ENCODE results near the gene MCAT. TPM values are rescaled to one million over a fixed set of nuclear protein-coding genes. Genes with fewer than 3 reads are reported as not detected.

Gene MCAT
- total RNA-seq, 1 donor from 2014 or later, result 11.8 TPM

DNA sequence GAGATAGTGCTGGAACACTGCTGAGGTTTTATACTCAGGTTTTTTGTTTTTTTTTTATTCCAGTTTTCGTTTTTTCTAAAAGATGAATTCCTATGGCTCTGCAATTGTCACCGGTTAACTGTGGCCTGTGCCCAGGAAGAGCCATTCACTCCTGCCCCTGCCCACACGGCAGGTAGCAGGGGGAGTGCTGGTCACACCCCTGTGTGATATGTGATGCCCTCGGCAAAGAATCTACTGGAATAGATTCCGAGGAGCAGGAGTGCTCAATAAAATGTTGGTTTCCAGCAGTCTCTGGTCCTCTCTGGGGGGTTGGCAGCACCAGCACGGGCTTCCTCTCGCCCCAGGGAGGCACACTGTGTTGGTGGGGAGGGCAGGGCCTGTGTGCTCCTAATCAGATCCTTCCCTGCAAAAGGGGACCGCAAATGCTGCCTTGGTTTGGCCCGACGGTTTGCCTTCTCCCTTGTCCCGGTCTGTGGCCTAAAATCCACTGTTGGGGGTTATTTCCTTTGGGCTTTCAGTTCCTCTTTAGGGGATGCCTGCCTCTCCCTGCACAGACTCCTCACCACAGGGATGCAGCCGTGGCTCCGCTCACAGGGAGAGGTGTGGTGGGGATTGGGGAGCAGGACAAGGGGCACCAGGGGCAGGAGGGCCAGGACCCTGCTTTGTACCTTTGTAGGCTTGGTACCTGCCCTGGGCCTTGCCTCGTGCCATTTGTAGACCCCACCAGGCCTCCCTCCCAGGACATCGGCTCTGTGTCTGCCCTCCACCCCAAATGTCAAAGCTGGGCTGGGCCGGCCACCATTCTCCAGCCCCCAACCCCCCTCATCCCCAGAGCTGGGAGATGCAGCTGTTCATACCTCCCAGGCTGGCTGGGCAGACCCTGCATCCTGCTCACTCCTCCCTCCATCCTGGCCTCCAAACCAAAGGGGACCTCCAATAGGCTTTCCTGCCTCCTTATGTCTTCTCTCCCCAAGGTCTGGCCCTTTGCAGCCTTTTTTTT lies 13.5 kb downstream of the MCAT start:
- Histone ChIP-seq H3K27me3 (ENCODE audit: control insufficient read depth, insufficient read depth, low read length) (no peaks in the 10 kb centered on the region), H3K36me3 (ENCODE audit: control insufficient read depth, insufficient read depth, low read length) (peaks cover 12% of the 10 kb centered on the region), H3K4me3 (ENCODE audit: low read depth, low read length) (no peak overlapping the region)
- DNase-seq (ENCODE audit: low read depth), result no peak
- no peak for FAIRE-seq
- TF ChIP-seq, protein P1, sequence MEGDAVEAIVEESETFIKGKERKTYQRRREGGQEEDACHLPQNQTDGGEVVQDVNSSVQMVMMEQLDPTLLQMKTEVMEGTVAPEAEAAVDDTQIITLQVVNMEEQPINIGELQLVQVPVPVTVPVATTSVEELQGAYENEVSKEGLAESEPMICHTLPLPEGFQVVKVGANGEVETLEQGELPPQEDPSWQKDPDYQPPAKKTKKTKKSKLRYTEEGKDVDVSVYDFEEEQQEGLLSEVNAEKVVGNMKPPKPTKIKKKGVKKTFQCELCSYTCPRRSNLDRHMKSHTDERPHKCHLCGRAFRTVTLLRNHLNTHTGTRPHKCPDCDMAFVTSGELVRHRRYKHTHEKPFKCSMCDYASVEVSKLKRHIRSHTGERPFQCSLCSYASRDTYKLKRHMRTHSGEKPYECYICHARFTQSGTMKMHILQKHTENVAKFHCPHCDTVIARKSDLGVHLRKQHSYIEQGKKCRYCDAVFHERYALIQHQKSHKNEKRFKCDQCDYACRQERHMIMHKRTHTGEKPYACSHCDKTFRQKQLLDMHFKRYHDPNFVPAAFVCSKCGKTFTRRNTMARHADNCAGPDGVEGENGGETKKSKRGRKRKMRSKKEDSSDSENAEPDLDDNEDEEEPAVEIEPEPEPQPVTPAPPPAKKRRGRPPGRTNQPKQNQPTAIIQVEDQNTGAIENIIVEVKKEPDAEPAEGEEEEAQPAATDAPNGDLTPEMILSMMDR (IDR thresholded peaks at IDR 0.05; ENCODE audit: insufficient read depth, low read length, severe bottlenecking), result no peak

- Histone ChIP-seq H3K4me3 (ENCODE audit: low read depth, low read length) (no peak overlapping the region), H3K27me3 (ENCODE audit: control insufficient read depth, insufficient read depth, low read length) (no peaks in the 10 kb centered on the region), H3K36me3 (ENCODE audit: control insufficient read depth, insufficient read depth, low read length) (peaks cover 8% of the 10 kb centered on the region)
- FAIRE-seq (no peak), DNase-seq (ENCODE audit: low read depth) (no peak)
- TF ChIP-seq, protein P1 (IDR thresholded peaks at IDR 0.05; ENCODE audit: insufficient read depth, low read length, severe bottlenecking), result no peak
These were observed 14.2 kb downstream of the MCAT start for GRCh38 chr22:43128928-43129424.

DNA sequence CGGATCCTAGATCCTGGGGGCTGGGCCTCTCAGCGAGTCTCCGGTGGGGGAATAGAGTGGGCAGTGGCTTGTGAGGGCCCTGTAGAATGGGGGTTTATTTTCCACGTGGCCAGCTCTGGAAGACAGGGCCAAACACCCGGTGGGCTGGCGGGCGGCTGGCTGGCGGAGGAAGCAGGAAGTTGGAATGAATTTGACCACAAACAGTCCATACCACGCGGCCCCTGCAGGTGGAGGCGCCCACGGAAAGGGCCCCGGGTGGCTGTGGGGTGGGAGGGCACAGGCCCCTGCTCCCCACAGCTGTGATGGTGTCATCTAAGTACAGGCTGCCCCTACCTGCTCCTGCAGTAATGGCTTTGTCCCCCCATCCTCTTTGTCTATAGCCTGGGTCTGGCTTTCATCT lies 15.1 kb downstream of the MCAT start:
- FAIRE-seq (no peak), DNase-seq (ENCODE audit: low read depth) (no peak)
- Histone ChIP-seq H3K36me3 (ENCODE audit: control insufficient read depth, insufficient read depth, low read length) (peaks cover 8% of the 10 kb centered on the region), H3K27me3 (ENCODE audit: control insufficient read depth, insufficient read depth, low read length) (no peaks in the 10 kb centered on the region), H3K4me3 (ENCODE audit: low read depth, low read length) (peak overlapping the region; percentile 53)
- TF ChIP-seq, protein P1 (IDR thresholded peaks at IDR 0.05; ENCODE audit: insufficient read depth, low read length, severe bottlenecking), result no peak

DNA sequence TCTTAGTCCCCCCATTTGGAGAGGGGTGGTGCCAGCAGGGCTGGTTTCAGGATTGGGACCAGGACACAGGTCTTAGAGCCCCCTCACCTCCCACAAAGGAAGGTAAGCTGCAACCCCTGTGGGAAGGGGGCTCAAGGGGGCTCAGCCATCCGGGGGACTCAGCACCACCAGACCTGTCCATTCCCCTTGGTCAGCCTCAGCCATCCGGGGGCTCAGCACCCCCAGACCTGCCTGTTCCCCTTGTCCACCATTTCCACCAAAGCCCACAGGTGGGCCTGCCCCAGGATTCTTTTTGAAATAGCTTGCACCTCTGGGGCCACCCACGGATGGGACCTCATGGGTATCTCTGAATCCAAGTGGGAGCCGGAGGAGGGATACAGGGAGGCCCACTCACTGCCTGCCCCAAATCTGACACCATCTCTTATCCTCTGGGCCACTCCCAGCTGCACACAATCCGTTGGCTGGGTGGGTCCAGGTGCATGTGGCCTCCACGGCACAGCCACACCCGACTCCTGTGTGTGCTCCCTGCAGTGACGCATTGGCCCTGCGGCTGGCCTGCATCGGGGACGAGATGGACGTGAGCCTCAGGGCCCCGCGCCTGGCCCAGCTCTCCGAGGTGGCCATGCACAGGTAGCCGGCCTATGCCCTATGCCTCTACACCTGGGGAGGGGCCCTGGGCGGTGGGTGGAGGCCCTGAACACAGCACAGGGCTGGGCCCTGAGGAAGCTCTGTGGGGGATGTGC lies 15.9 kb downstream of the MCAT start:
- no peak for FAIRE-seq
- DNase-seq (ENCODE audit: low read depth), result peak; percentile 81

GRCh38 chr22:43126501-43127165 lies 16.6 kb downstream of the MCAT start:
- TF ChIP-seq, protein P1 (IDR thresholded peaks at IDR 0.05; ENCODE audit: insufficient read depth, low read length, severe bottlenecking), result no peak
- FAIRE-seq, result no peak

More for the DNA sequence above, 15.9 kb downstream of the MCAT start:
- Histone ChIP-seq H3K36me3 (ENCODE audit: control insufficient read depth, insufficient read depth, low read length) (peaks cover 6% of the 10 kb centered on the region), H3K4me3 (ENCODE audit: low read depth, low read length) (peak overlapping the region; percentile 53), H3K27me3 (ENCODE audit: control insufficient read depth, insufficient read depth, low read length) (no peaks in the 10 kb centered on the region)
- TF ChIP-seq, protein P1 (IDR thresholded peaks at IDR 0.05; ENCODE audit: insufficient read depth, low read length, severe bottlenecking), result no peak

More at GRCh38 chr22:43126501-43127165, 16.6 kb downstream of the MCAT start:
- H3K4me3 ChIP-seq (ENCODE audit: low read depth, low read length), result peak overlapping the region; percentile 53
- no peaks in the 10 kb centered on the region for H3K27me3 ChIP-seq (ENCODE audit: control insufficient read depth, insufficient read depth, low read length)
- peak; percentile 86 for DNase-seq (ENCODE audit: low read depth)
- peaks cover 6% of the 10 kb centered on the region for H3K36me3 ChIP-seq (ENCODE audit: control insufficient read depth, insufficient read depth, low read length)
